GM10266 (cell line): ENCODE results near the gene KIF5C.
"Not testable (repeated sequence)": the region's sequence is repeated elsewhere in the genome, so short reads cannot be mapped to it uniquely, and the experiment has no call there.

Experiments used
- DNase-seq: peaks from one replicate; pipeline ENCODE4 v3.0.0; 2012; ENCODE audit errors: extremely low spot score
- TF ChIP-seq, protein P1 (sequence below): IDR thresholded peaks from 2 replicates; pipeline ENCODE4 v1.5.1; 2012; ENCODE audit warnings: mild to moderate bottlenecking, low read depth; ENCODE audit not compliant: control insufficient read depth, insufficient read depth; ENCODE audit errors: missing control alignments

KIF5C gene

GRCh38 chr2:148853458-148853857, 21.6 kb upstream of the KIF5C start:
- DNase-seq = no peak
- TF ChIP-seq, protein P1, sequence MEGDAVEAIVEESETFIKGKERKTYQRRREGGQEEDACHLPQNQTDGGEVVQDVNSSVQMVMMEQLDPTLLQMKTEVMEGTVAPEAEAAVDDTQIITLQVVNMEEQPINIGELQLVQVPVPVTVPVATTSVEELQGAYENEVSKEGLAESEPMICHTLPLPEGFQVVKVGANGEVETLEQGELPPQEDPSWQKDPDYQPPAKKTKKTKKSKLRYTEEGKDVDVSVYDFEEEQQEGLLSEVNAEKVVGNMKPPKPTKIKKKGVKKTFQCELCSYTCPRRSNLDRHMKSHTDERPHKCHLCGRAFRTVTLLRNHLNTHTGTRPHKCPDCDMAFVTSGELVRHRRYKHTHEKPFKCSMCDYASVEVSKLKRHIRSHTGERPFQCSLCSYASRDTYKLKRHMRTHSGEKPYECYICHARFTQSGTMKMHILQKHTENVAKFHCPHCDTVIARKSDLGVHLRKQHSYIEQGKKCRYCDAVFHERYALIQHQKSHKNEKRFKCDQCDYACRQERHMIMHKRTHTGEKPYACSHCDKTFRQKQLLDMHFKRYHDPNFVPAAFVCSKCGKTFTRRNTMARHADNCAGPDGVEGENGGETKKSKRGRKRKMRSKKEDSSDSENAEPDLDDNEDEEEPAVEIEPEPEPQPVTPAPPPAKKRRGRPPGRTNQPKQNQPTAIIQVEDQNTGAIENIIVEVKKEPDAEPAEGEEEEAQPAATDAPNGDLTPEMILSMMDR = no peak

DNA sequence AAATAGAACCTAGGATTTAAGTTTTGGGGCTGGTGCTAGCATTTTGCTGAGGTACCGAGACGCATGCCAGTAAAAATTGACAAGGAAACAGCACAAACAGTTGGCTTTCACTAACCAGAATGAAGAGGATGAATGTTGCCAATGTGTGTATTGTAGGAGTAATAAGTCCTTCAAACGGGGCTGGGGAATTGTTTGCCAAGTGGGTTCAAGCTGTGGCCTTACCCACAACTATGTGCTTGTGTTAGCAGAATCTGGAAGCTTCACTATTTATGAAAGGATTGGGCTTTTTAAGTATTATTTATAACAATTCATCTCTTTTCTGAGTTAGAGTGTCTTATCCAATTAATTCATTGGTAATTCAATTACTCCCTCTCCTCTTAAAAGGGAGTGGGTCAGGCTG, 15.0 kb upstream of the KIF5C start:
- no peak for DNase-seq
- TF ChIP-seq, protein P1 = no peak

GRCh38 chr2:148861367-148861766, 13.7 kb upstream of the KIF5C start:
- TF ChIP-seq, protein P1 = no peak

GRCh38 chr2:148862478-148862877, 12.5 kb upstream of the KIF5C start:
- not testable (repeated sequence) for DNase-seq

More at GRCh38 chr2:148861367-148861766, 13.7 kb upstream of the KIF5C start:
- no peak for DNase-seq

DNA sequence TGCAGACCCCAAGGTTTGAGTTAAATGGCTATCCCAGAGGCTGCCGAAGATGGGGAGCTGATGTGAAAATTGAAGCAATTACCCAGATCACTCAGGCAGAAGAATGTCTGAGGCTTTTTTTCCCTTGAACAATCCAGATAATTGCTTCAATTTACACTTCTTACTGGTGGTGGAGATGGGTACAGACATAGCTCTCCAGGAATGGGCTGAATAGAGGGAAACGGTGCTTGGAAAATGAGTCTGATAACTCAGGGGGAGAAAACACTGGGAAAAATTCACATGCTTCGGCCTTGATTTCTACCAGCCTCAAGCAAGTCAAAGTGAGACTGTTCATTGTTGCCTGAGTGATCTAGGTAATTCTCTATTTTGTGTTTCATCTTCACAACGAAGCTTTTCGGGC, 9.5 kb upstream of the KIF5C start:
- TF ChIP-seq, protein P1 = no peak
- no peak for DNase-seq

- no peak for DNase-seq
Measured at GRCh38 chr2:148866091-148866490, 8.9 kb upstream of the KIF5C start.

DNA sequence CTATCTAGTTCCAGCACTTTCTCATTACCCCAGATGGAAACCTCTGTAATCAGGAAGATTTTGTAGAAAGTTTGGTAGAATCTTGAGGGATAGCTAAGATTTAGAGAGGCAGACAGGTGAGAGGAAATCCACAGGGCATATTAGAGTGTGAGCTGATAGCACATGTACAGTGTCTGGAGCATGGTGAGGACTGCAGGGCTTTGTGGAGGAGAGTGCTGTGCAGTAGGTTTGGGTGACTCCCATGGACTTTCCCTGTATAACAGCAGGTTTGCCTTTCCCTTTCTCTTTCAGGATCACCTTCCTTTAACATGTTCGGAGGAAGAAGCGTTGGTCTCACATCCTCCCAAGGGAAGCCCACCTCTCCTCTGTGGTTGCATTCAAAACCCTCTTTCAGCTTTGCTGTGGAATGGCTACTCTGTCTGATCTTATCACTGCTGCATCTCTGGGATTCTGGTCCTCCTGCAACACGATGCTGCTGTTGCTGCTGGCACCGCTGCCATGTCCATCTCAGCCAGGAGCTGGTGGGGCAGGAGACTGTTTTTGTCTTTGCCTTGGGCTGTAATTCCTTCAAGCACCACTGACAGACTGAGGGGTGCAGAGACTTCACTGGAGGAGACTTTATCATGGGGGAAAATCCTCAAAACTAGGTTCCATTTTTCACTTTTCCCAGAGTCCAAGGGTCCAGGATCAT, 7.8 kb upstream of the KIF5C start:
- TF ChIP-seq, protein P1 = no peak
- DNase-seq = no peak

More at GRCh38 chr2:148866091-148866490, 8.9 kb upstream of the KIF5C start:
- TF ChIP-seq, protein P1 = no peak

- peak; percentile 57 for DNase-seq
- TF ChIP-seq, protein P1 = no peak
Measured at GRCh38 chr2:148875387-148876051, 492 bp downstream of the KIF5C start.
